ENCODE data around the gene COG4. TPM values are rescaled to one million over a fixed set of nuclear protein-coding genes. Genes with fewer than 3 reads are reported as not detected.

Gene COG4
- total and polyA plus RNA-seq, 2 experiments from 2014 or later = 60.6 to 66.4 TPM

DNA sequence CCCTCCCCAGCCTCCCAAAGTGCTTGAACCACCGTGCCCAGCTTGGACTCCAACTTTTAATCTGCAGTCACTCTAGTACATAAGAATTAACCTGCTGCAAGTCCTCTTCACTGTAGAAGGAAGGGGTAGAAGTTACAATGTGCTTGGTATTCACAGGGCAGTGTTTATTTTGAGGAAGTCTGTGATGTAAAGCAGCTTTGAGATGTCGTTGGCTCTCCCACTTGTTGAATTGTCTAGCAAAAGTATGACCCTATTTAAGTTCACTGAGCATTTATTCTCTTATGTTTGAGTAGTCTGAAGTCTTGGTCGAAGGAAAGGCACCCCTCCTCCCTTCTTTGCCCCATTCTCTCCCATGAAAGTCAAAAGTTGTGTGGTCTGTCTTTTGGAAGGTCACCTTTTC is 28.4 kb upstream of the COG4 start:
- peak overlapping the region; percentile 85; the same call in 1 of the 2 replicates for H3K27ac ChIP-seq
- H3K9me3 ChIP-seq (ENCODE audit: low read depth) = no peaks in the 10 kb centered on the region
- peaks cover 68% of the 10 kb centered on the region for H3F3A ChIP-seq (ENCODE audit: insufficient read depth)
- peaks cover 32% of the 10 kb centered on the region for H3K4me1 ChIP-seq (ENCODE audit: insufficient read depth)
- TF ChIP-seq EZH2 (IDR thresholded peaks at IDR 0.05; ENCODE audit: insufficient read depth, poor library complexity, severe bottlenecking) = no peak
- no peak for TF ChIP-seq EZH2phosphoT487 (IDR thresholded peaks at IDR 0.05; ENCODE audit: insufficient read depth, low read depth)
- DNase-seq = no peak
- no peak overlapping the region for H3K4me3 ChIP-seq
- peaks cover 83% of the 10 kb centered on the region for H3K36me3 ChIP-seq (ENCODE audit: low read depth)
- H3K9ac ChIP-seq = no peak overlapping the region
- WGBS, 2 experiments (ENCODE audit: low coverage in 1 of 2, low lambda C conversion rate in 2 of 2, missing lambda C conversion rate in 2 of 2) = 73 to 78% methylated on average over 3 of the region's 3 CpGs
- H3K27me3 ChIP-seq (replicated peaks; ENCODE audit: insufficient read depth) = no peaks in the 10 kb centered on the region
- in situ Hi-C loops (cut with MboI) = no loop called here
- H3K4me2 ChIP-seq (ENCODE audit: unreplicated experiment) = no peak overlapping the region
- no peak overlapping the region for H2AFZ ChIP-seq
- H3K9me2 ChIP-seq (ENCODE audit: insufficient read depth) = no peaks in the 10 kb centered on the region
- H4K20me1 ChIP-seq (ENCODE audit: insufficient read depth) = peaks cover 9% of the 10 kb centered on the region; the same call in 1 of the 2 replicates
- peaks cover 80% of the 10 kb centered on the region for H3K79me2 ChIP-seq (ENCODE audit: insufficient read depth)

DNA sequence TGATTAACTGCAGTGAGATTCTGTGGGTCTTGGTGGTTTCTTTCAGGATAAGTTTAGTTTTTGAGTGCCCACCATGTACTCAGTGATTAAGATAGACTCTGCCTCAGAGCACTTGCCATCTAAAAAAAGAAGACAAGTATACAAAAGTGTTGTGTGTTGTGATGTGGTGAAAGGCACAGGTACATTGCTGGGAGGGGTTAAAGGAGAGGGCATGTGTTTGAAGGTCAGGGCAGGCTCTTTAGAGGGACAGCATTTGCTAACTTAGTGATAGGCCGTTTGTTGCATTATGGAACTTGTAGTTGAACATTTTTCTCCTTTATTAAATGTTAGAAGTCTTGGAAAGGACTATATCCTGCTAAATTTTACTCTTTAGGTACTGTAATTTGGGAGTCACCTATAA is 26.7 kb upstream of the COG4 start:
- H3K36me3 ChIP-seq (ENCODE audit: low read depth) = peaks cover 83% of the 10 kb centered on the region
- no peak overlapping the region for H3K27ac ChIP-seq
- H3K9me3 ChIP-seq (ENCODE audit: low read depth) = no peaks in the 10 kb centered on the region
- peaks cover 32% of the 10 kb centered on the region for H3K4me1 ChIP-seq (ENCODE audit: insufficient read depth)
- DNase-seq = no peak
- H2AFZ ChIP-seq = no peak overlapping the region
- H4K20me1 ChIP-seq (ENCODE audit: insufficient read depth) = peaks cover 9% of the 10 kb centered on the region; the same call in 1 of the 2 replicates
- no peaks in the 10 kb centered on the region for H3K27me3 ChIP-seq (replicated peaks; ENCODE audit: insufficient read depth)
- H3K4me2 ChIP-seq (ENCODE audit: unreplicated experiment) = no peak overlapping the region
- peaks cover 75% of the 10 kb centered on the region for H3F3A ChIP-seq (ENCODE audit: insufficient read depth)
- no peaks in the 10 kb centered on the region for H3K9me2 ChIP-seq (ENCODE audit: insufficient read depth)
- H3K9ac ChIP-seq = no peak overlapping the region
- H3K4me3 ChIP-seq = no peak overlapping the region
- in situ Hi-C loops (cut with MboI) = no loop called here
- TF ChIP-seq EZH2 (IDR thresholded peaks at IDR 0.05; ENCODE audit: insufficient read depth, poor library complexity, severe bottlenecking) (no peak), EZH2phosphoT487 (IDR thresholded peaks at IDR 0.05; ENCODE audit: insufficient read depth, low read depth) (no peak)
- WGBS, 2 experiments (ENCODE audit: low coverage in 1 of 2, low lambda C conversion rate in 2 of 2, missing lambda C conversion rate in 2 of 2) = 64 to 87% methylated on average over 1 of the region's 1 CpG
- H3K79me2 ChIP-seq (ENCODE audit: insufficient read depth) = peaks cover 80% of the 10 kb centered on the region

DNA sequence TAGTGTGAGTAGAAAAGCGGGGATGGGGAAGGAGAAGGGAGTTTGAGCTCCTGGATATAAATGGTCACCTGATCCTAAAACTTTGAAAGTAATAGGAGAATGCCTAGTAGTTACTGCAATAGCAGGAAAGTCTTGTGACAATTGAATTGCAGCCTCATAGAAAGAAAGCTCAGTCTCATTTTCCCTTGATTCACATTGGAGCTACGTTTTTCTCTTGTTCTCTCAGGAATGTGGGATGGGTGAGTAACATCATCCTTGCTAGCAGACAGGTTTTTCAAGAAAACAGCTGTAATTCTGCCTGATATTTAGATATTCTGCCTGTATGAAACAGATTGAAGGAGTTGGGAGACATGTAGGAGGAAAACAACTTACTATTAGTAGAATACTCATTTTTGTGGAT is 25.6 kb upstream of the COG4 start:
- Histone ChIP-seq H3K79me2 (ENCODE audit: insufficient read depth) (peaks cover 79% of the 10 kb centered on the region), H3F3A (ENCODE audit: insufficient read depth) (peaks cover 64% of the 10 kb centered on the region), H3K27me3 (replicated peaks; ENCODE audit: insufficient read depth) (no peaks in the 10 kb centered on the region), H3K4me2 (ENCODE audit: unreplicated experiment) (no peak overlapping the region), H3K9ac (no peak overlapping the region), H3K27ac (peak overlapping the region; percentile 25; the same call in 1 of the 2 replicates), H3K9me3 (ENCODE audit: low read depth) (no peaks in the 10 kb centered on the region), H4K20me1 (ENCODE audit: insufficient read depth) (peaks cover 5% of the 10 kb centered on the region; the same call in 1 of the 2 replicates), H3K9me2 (ENCODE audit: insufficient read depth) (no peaks in the 10 kb centered on the region), H3K4me3 (no peak overlapping the region), H3K4me1 (ENCODE audit: insufficient read depth) (peaks cover 24% of the 10 kb centered on the region), H3K36me3 (ENCODE audit: low read depth) (peaks cover 82% of the 10 kb centered on the region), H2AFZ (no peak overlapping the region)
- no peak for TF ChIP-seq EZH2phosphoT487 (IDR thresholded peaks at IDR 0.05; ENCODE audit: insufficient read depth, low read depth)
- no peak for TF ChIP-seq EZH2 (IDR thresholded peaks at IDR 0.05; ENCODE audit: insufficient read depth, poor library complexity, severe bottlenecking)
- in situ Hi-C loops (cut with MboI) = loop anchor here (10.0 kb wide), 1 partner anchor 226 kb away; no protein-coding TSS in a partner anchor
- no peak for DNase-seq
- WGBS, 2 experiments (ENCODE audit: low coverage in 1 of 2, low lambda C conversion rate in 2 of 2, missing lambda C conversion rate in 2 of 2) = 74 to 77% methylated on average over 2 of the region's 2 CpGs

DNA sequence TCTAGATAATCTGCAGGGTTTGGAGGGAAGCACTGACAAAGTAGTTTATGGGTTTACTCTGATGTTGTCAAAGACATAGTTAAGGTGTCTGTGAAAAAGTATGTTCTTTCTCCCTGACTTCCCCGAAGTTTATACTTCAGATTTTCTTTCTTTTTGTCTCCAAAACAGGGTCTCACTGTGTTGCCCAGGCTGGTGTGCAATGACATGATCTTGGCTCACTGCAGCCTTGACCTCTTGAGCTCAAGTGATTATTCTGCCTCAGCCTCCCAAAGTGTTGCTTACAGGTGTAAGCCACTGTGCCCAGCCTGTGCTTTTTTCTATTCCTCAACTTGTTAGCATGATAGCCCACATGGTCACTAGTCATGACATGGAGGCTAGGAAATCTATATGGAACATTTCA is 21.2 kb upstream of the COG4 start:
- H3K27ac ChIP-seq = no peak overlapping the region
- H3K4me3 ChIP-seq = no peak overlapping the region
- no peaks in the 10 kb centered on the region for H3K9me3 ChIP-seq (ENCODE audit: low read depth)
- TF ChIP-seq EZH2phosphoT487 (IDR thresholded peaks at IDR 0.05; ENCODE audit: insufficient read depth, low read depth) = no peak
- TF ChIP-seq EZH2 (IDR thresholded peaks at IDR 0.05; ENCODE audit: insufficient read depth, poor library complexity, severe bottlenecking) = no peak
- 94 to 96% methylated on average over 1 of the region's 1 CpG for WGBS, 2 experiments (ENCODE audit: low coverage in 1 of 2, low lambda C conversion rate in 2 of 2, missing lambda C conversion rate in 2 of 2)
- no peak for DNase-seq
- peaks cover 98% of the 10 kb centered on the region for H3K79me2 ChIP-seq (ENCODE audit: insufficient read depth)
- peaks cover 40% of the 10 kb centered on the region for H3F3A ChIP-seq (ENCODE audit: insufficient read depth)
- no peak overlapping the region for H2AFZ ChIP-seq
- no peaks in the 10 kb centered on the region for H3K4me1 ChIP-seq (ENCODE audit: insufficient read depth)
- no peaks in the 10 kb centered on the region for H3K9me2 ChIP-seq (ENCODE audit: insufficient read depth)
- H3K36me3 ChIP-seq (ENCODE audit: low read depth) = peaks cover 89% of the 10 kb centered on the region
- in situ Hi-C loops (cut with MboI) = loop anchor here (10.0 kb wide), 1 partner anchor 230 kb away; no protein-coding TSS in a partner anchor
- H4K20me1 ChIP-seq (ENCODE audit: insufficient read depth) = no peaks in the 10 kb centered on the region; the same call in 1 of the 2 replicates
- H3K4me2 ChIP-seq (ENCODE audit: unreplicated experiment) = no peak overlapping the region
- no peak overlapping the region for H3K9ac ChIP-seq
- no peaks in the 10 kb centered on the region for H3K27me3 ChIP-seq (replicated peaks; ENCODE audit: insufficient read depth)

Data from GM23248 (cell line).